Liver (tissue), 9 donors: ENCODE measurements around the gene RNPC3. TPM values are rescaled to one million over a fixed set of nuclear protein-coding genes. Genes with fewer than 3 reads are reported as not detected.
A peak's percentile ranks its signal among the peaks of the same experiment; 100 is the strongest.
"Not testable (repeated sequence)": the region's sequence is repeated elsewhere in the genome, so short reads cannot be mapped to it uniquely, and the experiment has no call there.

Experiments
- DNase-seq: peaks from one replicate; pipeline ENCODE4 v3.0.0-alpha.2; 2017; ENCODE audit warnings: low spot score
- H3K27ac ChIP-seq, 2 donors: one replicate each; pipeline ENCODE4 v1.7.0; 2013; ENCODE audit warnings: inconsistent platforms in 2 of 2, low read length in 2 of 2, control low read depth in 1 of 2, low read depth in 1 of 2, mild to moderate bottlenecking in 1 of 2
- H3K27me3 ChIP-seq, 4 donors: one replicate each; pipeline versions ENCODE4 v1.6.1 to v1.7.0; 2013; ENCODE audit warnings: low read length in 3 of 4, inconsistent platforms in 1 of 4, mild to moderate bottlenecking in 1 of 4, moderate library complexity in 1 of 4; ENCODE audit not compliant: control insufficient read depth in 4 of 4, insufficient read depth in 4 of 4
- H3K36me3 ChIP-seq, 4 donors: one replicate each; pipeline versions ENCODE4 v1.6.1 to v1.7.0; 2013; ENCODE audit warnings: low read length in 3 of 4, mild to moderate bottlenecking in 3 of 4, low read depth in 1 of 4, moderate library complexity in 1 of 4; ENCODE audit not compliant: control insufficient read depth in 4 of 4, insufficient read depth in 3 of 4
- H3K4me1 ChIP-seq, 4 donors: one replicate each; pipeline versions ENCODE4 v1.6.1 to v1.7.0; 2013; ENCODE audit warnings: low read length in 3 of 4, mild to moderate bottlenecking in 3 of 4, moderate library complexity in 1 of 4; ENCODE audit not compliant: control insufficient read depth in 4 of 4, insufficient read depth in 4 of 4
- H3K4me3 ChIP-seq, 3 donors: one replicate each; pipeline versions ENCODE4 v1.6.1 to v1.7.0; 2013; ENCODE audit warnings: low read length in 3 of 3, control low read depth in 1 of 3, low read depth in 1 of 3, mild to moderate bottlenecking in 1 of 3
- H3K9ac ChIP-seq, 2 donors: one replicate each; pipeline ENCODE4 v1.7.0; 2013; ENCODE audit warnings: low read length in 2 of 2, mild to moderate bottlenecking in 2 of 2, moderate library complexity in 2 of 2, control low read depth in 1 of 2, low read depth in 1 of 2
- H3K9me3 ChIP-seq, 4 donors: one replicate each; pipeline versions ENCODE4 v1.6.1 to v1.7.0; 2013; ENCODE audit warnings: low read length in 3 of 4; ENCODE audit not compliant: control insufficient read depth in 4 of 4
- FOXA1 ChIP-seq: IDR thresholded peaks from 2 replicates; pipeline ENCODE4 v1.6.1; 2016; ENCODE audit warnings: antibody characterized with exemption
- FOXA2 ChIP-seq: IDR thresholded peaks from 2 replicates; pipeline ENCODE4 v1.6.1; 2016; ENCODE audit warnings: antibody characterized with exemption
- GABPA ChIP-seq, 2 donors: IDR thresholded peaks in 1 of 2; conservative IDR thresholded peaks in 1 of 2; 2 replicates each; pipeline ENCODE4 v1.6.1; 2016; ENCODE audit warnings: antibody characterized with exemption in 2 of 2, mild to moderate bottlenecking in 1 of 2, moderate library complexity in 1 of 2
- HNF4A ChIP-seq, 2 donors: conservative IDR thresholded peaks; 2 replicates each; pipeline ENCODE4 v1.6.1; 2016; ENCODE audit warnings: antibody characterized with exemption in 2 of 2, mild to moderate bottlenecking in 2 of 2
- HNF4G ChIP-seq: IDR thresholded peaks from 2 replicates; pipeline ENCODE4 v1.6.1; 2016; ENCODE audit warnings: antibody characterized with exemption
- NR2F2 ChIP-seq: IDR thresholded peaks from 2 replicates; pipeline ENCODE4 v1.6.1; 2016; ENCODE audit warnings: antibody characterized with exemption
- RAD21 ChIP-seq, 2 donors: IDR thresholded peaks; 2 replicates each; pipeline ENCODE4 v1.6.1; 2016; ENCODE audit warnings: antibody characterized with exemption in 2 of 2, mild to moderate bottlenecking in 2 of 2
- RXRA ChIP-seq, 2 donors: IDR thresholded peaks; 2 replicates each; pipeline ENCODE4 v1.6.1; 2017 to 2018; ENCODE audit warnings: antibody characterized with exemption in 2 of 2, mild to moderate bottlenecking in 1 of 2
- SP1 ChIP-seq: IDR thresholded peaks from 2 replicates; pipeline ENCODE4 v1.6.1; 2018; ENCODE audit warnings: antibody characterized with exemption, mild to moderate bottlenecking
- TAF1 ChIP-seq: conservative IDR thresholded peaks from 2 replicates; pipeline ENCODE4 v1.6.1; 2016; ENCODE audit warnings: antibody characterized with exemption, mild to moderate bottlenecking
- WGBS: extraction: QIAGEN DNeasy Blood & Tissue Kit; methylation state at CpG from one replicate; pipeline ENCODE4 v1.1.7; 2013; 5-methylcytosine and 5-hydroxymethylcytosine counted together
- polyA plus RNA-seq, 2 donors: library from polyadenylated mRNA; stranded (reverse) in 1 of 2; unstranded in 1 of 2; fragments of 200-250 nt in 1 of 2; fragments of >200 nt in 1 of 2; fragmentation: Nextera tagmentation in 1 of 2; extraction: Ambion mirVana in 1 of 2; gene quantifications; one replicate each; pipeline versions ENCODE4 v1.2.1 to v1.2.3, GENCODE V29; 2013 to 2015
- total RNA-seq, 2 donors: library from RNA; depleted of rRNA; stranded (reverse); fragments of >200 nt; gene quantifications; one replicate each; pipeline ENCODE4 v1.2.3, GENCODE V29; 2014
- TF ChIP-seq, protein P1 (sequence below): IDR thresholded peaks from 2 replicates; pipeline ENCODE4 v1.6.1; 2016; ENCODE audit warnings: antibody characterized with exemption
- TF ChIP-seq, protein P2 (sequence below): IDR thresholded peaks from 2 replicates; pipeline ENCODE4 v1.6.1; 2016; ENCODE audit warnings: antibody characterized with exemption
- TF ChIP-seq, protein P3 (sequence below): IDR thresholded peaks from 2 replicates; pipeline ENCODE4 v1.6.1; 2016; ENCODE audit warnings: antibody characterized with exemption, mild to moderate bottlenecking
- TF ChIP-seq, protein P4 (sequence below): fragments of 150-350 bp; IDR thresholded peaks from 2 replicates; pipeline ENCODE4 v1.5.1; 2017; ENCODE audit warnings: improper control_type of control experiment, low read depth, low read length; ENCODE audit not compliant: missing input control
- TF ChIP-seq, protein P5 (sequence below): IDR thresholded peaks from 2 replicates; pipeline ENCODE4 v1.6.1; 2016; ENCODE audit warnings: antibody characterized with exemption
- donor health status: healthy.
- donor health status: healthy.
- donor health status: healthy.
- donor health status: healthy.
- donor health status: healthy.

RNPC3 gene
- total and polyA plus RNA-seq, 4 donors, result 4.2 to 18.0 (median 9.6) TPM

DNA sequence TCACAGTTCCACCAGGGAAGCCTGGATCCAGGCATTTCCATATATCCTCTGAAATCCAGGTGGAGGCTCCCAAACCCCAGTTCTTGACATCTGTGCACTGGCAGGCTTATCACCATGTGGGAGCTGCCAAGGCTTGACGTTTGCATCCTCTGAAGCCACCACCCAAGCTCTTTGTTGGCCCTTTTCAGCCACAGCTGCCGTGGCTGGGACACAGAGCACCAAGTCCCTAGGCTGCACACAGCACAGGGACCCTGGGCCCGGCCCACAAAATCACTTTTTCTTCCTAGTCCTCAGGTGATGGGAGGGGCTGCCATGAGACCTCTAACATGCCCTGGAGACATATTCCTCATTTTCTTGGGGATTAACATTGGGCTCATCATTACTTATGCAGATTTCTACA, 22.3 kb downstream of the RNPC3 start:
- DNase-seq, result no peak
- no peaks in the 10 kb centered on the region for H3K27me3 ChIP-seq
- TF ChIP-seq TAF1, result no peak
- TF ChIP-seq, protein P1, sequence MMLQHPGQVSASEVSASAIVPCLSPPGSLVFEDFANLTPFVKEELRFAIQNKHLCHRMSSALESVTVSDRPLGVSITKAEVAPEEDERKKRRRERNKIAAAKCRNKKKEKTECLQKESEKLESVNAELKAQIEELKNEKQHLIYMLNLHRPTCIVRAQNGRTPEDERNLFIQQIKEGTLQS, result no peak
- TF ChIP-seq FOXA1, result no peak
- no peak for TF ChIP-seq GABPA (IDR thresholded peaks at IDR 0.05 in 1 of 2, conservative IDR thresholded peaks at IDR 0.05 in 1 of 2)
- TF ChIP-seq HNF4G, result no peak
- TF ChIP-seq NR2F2, result no peak
- no peak for TF ChIP-seq RAD21 (IDR thresholded peaks at IDR 0.05)
- TF ChIP-seq, protein P2, sequence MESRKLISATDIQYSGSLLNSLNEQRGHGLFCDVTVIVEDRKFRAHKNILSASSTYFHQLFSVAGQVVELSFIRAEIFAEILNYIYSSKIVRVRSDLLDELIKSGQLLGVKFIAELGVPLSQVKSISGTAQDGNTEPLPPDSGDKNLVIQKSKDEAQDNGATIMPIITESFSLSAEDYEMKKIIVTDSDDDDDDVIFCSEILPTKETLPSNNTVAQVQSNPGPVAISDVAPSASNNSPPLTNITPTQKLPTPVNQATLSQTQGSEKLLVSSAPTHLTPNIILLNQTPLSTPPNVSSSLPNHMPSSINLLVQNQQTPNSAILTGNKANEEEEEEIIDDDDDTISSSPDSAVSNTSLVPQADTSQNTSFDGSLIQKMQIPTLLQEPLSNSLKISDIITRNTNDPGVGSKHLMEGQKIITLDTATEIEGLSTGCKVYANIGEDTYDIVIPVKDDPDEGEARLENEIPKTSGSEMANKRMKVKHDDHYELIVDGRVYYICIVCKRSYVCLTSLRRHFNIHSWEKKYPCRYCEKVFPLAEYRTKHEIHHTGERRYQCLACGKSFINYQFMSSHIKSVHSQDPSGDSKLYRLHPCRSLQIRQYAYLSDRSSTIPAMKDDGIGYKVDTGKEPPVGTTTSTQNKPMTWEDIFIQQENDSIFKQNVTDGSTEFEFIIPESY, result no peak
- TF ChIP-seq HNF4A (conservative IDR thresholded peaks at IDR 0.05), result no peak
- TF ChIP-seq, protein P3, sequence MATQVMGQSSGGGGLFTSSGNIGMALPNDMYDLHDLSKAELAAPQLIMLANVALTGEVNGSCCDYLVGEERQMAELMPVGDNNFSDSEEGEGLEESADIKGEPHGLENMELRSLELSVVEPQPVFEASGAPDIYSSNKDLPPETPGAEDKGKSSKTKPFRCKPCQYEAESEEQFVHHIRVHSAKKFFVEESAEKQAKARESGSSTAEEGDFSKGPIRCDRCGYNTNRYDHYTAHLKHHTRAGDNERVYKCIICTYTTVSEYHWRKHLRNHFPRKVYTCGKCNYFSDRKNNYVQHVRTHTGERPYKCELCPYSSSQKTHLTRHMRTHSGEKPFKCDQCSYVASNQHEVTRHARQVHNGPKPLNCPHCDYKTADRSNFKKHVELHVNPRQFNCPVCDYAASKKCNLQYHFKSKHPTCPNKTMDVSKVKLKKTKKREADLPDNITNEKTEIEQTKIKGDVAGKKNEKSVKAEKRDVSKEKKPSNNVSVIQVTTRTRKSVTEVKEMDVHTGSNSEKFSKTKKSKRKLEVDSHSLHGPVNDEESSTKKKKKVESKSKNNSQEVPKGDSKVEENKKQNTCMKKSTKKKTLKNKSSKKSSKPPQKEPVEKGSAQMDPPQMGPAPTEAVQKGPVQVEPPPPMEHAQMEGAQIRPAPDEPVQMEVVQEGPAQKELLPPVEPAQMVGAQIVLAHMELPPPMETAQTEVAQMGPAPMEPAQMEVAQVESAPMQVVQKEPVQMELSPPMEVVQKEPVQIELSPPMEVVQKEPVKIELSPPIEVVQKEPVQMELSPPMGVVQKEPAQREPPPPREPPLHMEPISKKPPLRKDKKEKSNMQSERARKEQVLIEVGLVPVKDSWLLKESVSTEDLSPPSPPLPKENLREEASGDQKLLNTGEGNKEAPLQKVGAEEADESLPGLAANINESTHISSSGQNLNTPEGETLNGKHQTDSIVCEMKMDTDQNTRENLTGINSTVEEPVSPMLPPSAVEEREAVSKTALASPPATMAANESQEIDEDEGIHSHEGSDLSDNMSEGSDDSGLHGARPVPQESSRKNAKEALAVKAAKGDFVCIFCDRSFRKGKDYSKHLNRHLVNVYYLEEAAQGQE, result no peak
- TF ChIP-seq, protein P4, sequence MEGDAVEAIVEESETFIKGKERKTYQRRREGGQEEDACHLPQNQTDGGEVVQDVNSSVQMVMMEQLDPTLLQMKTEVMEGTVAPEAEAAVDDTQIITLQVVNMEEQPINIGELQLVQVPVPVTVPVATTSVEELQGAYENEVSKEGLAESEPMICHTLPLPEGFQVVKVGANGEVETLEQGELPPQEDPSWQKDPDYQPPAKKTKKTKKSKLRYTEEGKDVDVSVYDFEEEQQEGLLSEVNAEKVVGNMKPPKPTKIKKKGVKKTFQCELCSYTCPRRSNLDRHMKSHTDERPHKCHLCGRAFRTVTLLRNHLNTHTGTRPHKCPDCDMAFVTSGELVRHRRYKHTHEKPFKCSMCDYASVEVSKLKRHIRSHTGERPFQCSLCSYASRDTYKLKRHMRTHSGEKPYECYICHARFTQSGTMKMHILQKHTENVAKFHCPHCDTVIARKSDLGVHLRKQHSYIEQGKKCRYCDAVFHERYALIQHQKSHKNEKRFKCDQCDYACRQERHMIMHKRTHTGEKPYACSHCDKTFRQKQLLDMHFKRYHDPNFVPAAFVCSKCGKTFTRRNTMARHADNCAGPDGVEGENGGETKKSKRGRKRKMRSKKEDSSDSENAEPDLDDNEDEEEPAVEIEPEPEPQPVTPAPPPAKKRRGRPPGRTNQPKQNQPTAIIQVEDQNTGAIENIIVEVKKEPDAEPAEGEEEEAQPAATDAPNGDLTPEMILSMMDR, result no peak
- TF ChIP-seq RXRA (IDR thresholded peaks at IDR 0.05), result no peak
- no peak overlapping the region for H3K9ac ChIP-seq
- 87% methylated on average over 3 of the region's 3 CpGs for WGBS
- H3K36me3 ChIP-seq, result peaks cover 4 to 47% (median 38%) of the 10 kb centered on the region in 4 donors
- peaks cover 0 to 5% (median 2%) of the 10 kb centered on the region in 4 donors for H3K4me1 ChIP-seq
- H3K4me3 ChIP-seq, result no peak overlapping the region
- no peaks in the 10 kb centered on the region for H3K9me3 ChIP-seq
- H3K27ac ChIP-seq, result no peak overlapping the region

DNA sequence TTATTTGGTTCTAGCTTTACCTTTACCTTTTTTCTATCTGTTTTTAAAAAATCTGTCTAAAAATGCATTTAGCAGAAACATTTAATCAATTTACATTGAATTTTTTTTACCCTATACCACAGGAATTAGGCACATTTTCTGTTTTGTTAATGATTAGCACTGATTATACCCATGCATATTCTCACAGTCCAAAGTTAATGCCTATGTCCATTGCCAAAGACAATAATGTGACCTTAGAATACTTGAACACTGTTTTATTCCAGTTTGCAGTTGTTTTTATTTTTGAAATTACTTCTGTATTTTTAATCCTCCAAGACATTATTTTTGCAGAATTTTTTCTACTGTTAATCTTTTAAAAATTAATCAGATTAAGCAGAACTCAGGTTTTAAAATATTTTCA, 34.9 kb downstream of the RNPC3 start:
- Histone ChIP-seq H3K9ac (no peak overlapping the region), H3K27me3 (no peaks in the 10 kb centered on the region), H3K36me3 (peaks cover 0 to 6% (median 4%) of the 10 kb centered on the region in 4 donors), H3K27ac (no peak overlapping the region), H3K4me1 (peaks cover 0 to 28% (median 16%) of the 10 kb centered on the region in 4 donors), H3K9me3 (no peaks in the 10 kb centered on the region), H3K4me3 (no peak overlapping the region)
- DNase-seq, result no peak
- TF ChIP-seq RXRA (IDR thresholded peaks at IDR 0.05), result peak; percentile 25 to 28
- no peak for TF ChIP-seq FOXA2
- TF ChIP-seq SP1, result peak; percentile 53
- peak; percentile 69 to 71 for TF ChIP-seq HNF4A (conservative IDR thresholded peaks at IDR 0.05)
- TF ChIP-seq HNF4G, result peak; percentile 28
- TF ChIP-seq, protein P5, sequence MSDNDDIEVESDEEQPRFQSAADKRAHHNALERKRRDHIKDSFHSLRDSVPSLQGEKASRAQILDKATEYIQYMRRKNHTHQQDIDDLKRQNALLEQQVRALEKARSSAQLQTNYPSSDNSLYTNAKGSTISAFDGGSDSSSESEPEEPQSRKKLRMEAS, result no peak

DNA sequence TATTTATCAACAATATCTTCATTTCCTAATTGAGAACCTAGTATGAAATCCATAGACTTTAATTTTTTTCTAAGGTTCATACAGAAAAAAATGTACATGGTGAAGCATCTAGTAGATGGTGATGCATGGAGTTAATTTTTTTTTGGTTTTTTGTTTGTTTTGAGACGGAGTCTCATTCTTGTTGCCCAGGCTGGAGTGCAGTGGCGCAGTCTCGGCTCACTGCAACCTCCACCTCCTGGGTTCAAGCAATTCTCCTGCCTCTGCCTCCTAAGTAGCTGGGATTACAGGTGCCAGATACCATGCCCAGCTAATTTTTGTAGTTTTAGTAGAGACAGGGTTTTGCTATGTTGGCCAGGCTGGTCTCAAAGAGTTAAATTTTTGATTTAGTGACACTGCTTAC, 35.6 kb downstream of the RNPC3 start:
- not testable (repeated sequence) for H3K27me3 ChIP-seq, H3K36me3 ChIP-seq, H3K27ac ChIP-seq, H3K9ac ChIP-seq, H3K9me3 ChIP-seq, H3K4me3 ChIP-seq, DNase-seq
- 36% methylated on average over 3 of the region's 3 CpGs for WGBS
- H3K4me1 ChIP-seq, result peaks cover 0 to 28% (median 16%) of the 10 kb centered on the region in 4 donors
